Measurements from ENCODE around the gene RGPD8. TPM values are rescaled to one million over a fixed set of nuclear protein-coding genes. Genes with fewer than 3 reads are reported as not detected.

Gene RGPD8
- total RNA-seq, 1 experiment from 2014 or later, result 8.1 TPM

DNA sequence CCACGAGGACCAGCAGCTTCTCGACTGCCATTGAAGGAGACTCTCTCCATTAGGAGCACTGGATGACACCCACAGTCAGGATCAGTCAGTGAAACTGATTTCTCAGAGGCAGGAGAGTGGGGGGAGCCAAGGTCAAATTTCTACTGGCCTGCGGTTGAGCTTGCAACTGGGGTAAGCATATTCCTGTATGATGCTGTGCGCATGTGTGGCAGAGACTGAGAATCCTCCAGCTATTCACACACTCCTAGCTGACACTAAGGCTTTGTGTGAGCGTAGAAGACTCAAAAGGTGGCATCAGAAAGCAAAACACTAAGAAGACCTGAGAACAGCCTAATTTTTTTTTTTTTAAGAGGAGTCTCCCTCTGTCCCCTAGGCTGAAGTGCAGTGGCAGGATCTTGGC, 28.7 kb upstream of the RGPD8 start:
- Histone ChIP-seq H2AFZ (ENCODE audit: low read length) (no peak overlapping the region), H3K4me2 (ENCODE audit: insufficient read depth, insufficient read length, low read length) (no peak overlapping the region), H3K23ac (ENCODE audit: insufficient read length, low read depth, low read length) (no peak overlapping the region), H2BK12ac (ENCODE audit: insufficient read length, low read depth, low read length) (no peak overlapping the region), H3K23me2 (ENCODE audit: insufficient read length, low read depth, low read length, poor library complexity, severe bottlenecking) (no peaks in the 10 kb centered on the region), H2BK20ac (ENCODE audit: low read depth, low read length, poor library complexity, severe bottlenecking) (no peak overlapping the region), H3K9ac (ENCODE audit: extremely low read depth, insufficient read length, low read length) (no peak overlapping the region), H2BK120ac (ENCODE audit: low read depth, low read length, poor library complexity, severe bottlenecking) (no peak overlapping the region), H3K4ac (ENCODE audit: low read depth, low read length) (no peak overlapping the region), H2BK15ac (ENCODE audit: low read depth, low read length) (no peak overlapping the region), H3K56ac (ENCODE audit: insufficient read length, low read depth, low read length) (no peak overlapping the region), H2BK5ac (ENCODE audit: insufficient read length, low read length) (no peak overlapping the region), H4K91ac (ENCODE audit: insufficient read length, low read depth, low read length) (no peak overlapping the region), H3K9me3 (ENCODE audit: control insufficient read depth, low read depth, low read length) (no peaks in the 10 kb centered on the region), H3T11ph (ENCODE audit: low read length) (no peak overlapping the region), H3K79me1 (ENCODE audit: insufficient read depth, low read depth, low read length, poor library complexity, severe bottlenecking) (no peaks in the 10 kb centered on the region), H4K5ac (ENCODE audit: insufficient read length, low read depth, low read length) (no peak overlapping the region), H2AK5ac (ENCODE audit: insufficient read length, low read length) (no peak overlapping the region), H4K20me1 (ENCODE audit: control insufficient read depth, insufficient read depth, insufficient read length) (no peaks in the 10 kb centered on the region), H3K4me1 (ENCODE audit: insufficient read depth, low read length) (no peaks in the 10 kb centered on the region), H4K8ac (replicated peaks; ENCODE audit: insufficient read length, low read depth, low read length) (no peak overlapping the region), H3K18ac (ENCODE audit: insufficient read length, low read depth, low read length) (no peak overlapping the region), H3K27ac (ENCODE audit: insufficient read length, low read depth, low read length) (no peak overlapping the region), H3K27me3 (ENCODE audit: insufficient read depth, low read length) (no peaks in the 10 kb centered on the region), H3K14ac (ENCODE audit: insufficient read depth, low read length) (no peak overlapping the region), H3K79me2 (ENCODE audit: insufficient read depth, low read length) (no peaks in the 10 kb centered on the region; the same call in 1 of the 2 replicates)
- Mint-ChIP-seq H3K27me3 (ENCODE audit: low read depth) (peaks cover 5% of the 10 kb centered on the region; the same call in 1 of the 2 replicates), H3K9me3 (no peaks in the 10 kb centered on the region; a peak in 1 of 5 replicates), H3K4me1 (peaks cover 4% of the 10 kb centered on the region in 2 experiments; a peak in 3 of 4 replicates), H3K4me3 (no peak overlapping the region), H3K36me3 (ENCODE audit: insufficient read depth in 1 of 3, low read depth in 3 of 3) (no peaks in the 10 kb centered on the region), H3K27ac (no peak overlapping the region)
- WGBS (ENCODE audit: extremely low coverage, insufficient read length, low lambda C conversion rate), result no CpG with 5 or more reads among the region's 5 CpGs
- TF ChIP-seq, protein P1, sequence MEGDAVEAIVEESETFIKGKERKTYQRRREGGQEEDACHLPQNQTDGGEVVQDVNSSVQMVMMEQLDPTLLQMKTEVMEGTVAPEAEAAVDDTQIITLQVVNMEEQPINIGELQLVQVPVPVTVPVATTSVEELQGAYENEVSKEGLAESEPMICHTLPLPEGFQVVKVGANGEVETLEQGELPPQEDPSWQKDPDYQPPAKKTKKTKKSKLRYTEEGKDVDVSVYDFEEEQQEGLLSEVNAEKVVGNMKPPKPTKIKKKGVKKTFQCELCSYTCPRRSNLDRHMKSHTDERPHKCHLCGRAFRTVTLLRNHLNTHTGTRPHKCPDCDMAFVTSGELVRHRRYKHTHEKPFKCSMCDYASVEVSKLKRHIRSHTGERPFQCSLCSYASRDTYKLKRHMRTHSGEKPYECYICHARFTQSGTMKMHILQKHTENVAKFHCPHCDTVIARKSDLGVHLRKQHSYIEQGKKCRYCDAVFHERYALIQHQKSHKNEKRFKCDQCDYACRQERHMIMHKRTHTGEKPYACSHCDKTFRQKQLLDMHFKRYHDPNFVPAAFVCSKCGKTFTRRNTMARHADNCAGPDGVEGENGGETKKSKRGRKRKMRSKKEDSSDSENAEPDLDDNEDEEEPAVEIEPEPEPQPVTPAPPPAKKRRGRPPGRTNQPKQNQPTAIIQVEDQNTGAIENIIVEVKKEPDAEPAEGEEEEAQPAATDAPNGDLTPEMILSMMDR (conservative IDR thresholded peaks at IDR 0.05), result no peak
- no peak for DNase-seq

Measured in H9 (cell line).